RWPE1 (cell line): ENCODE data around the gene ADAMTS13.
"Not testable (repeated sequence)": the region's sequence is repeated elsewhere in the genome, so short reads cannot be mapped to it uniquely, and the experiment has no call there.

Experiments used
- CTCF ChIA-PET: fragments of 350-600 bp; sonication (Branson Sonifier 250); formaldehyde crosslinking; extraction: SDS; loops from one replicate; lab custom pipeline; 2021; lab: Yijun Ruan, JAX
- POLR2A ChIA-PET: fragments of 400-600 bp; formaldehyde crosslinking; extraction: SDS; loops from one replicate; lab custom pipeline; 2020; ENCODE audit warnings: antibody characterized with exemption; ENCODE audit not compliant: low non-redundant PET; lab: Yijun Ruan, JAX
- DNase-seq: peaks from one replicate; pipeline ENCODE4 v3.0.0; 2012; ENCODE audit warnings: low spot score
- H3K27ac ChIP-seq: fragments of 450-650 bp; 2 replicates; pipeline ENCODE4 v1.5.1; 2017
- CTCF ChIP-seq: fragments of 450-650 bp; conservative IDR thresholded peaks from 2 replicates; pipeline ENCODE4 v1.5.1; 2017; ENCODE audit warnings: low read depth, mild to moderate bottlenecking

Gene ADAMTS13

DNA sequence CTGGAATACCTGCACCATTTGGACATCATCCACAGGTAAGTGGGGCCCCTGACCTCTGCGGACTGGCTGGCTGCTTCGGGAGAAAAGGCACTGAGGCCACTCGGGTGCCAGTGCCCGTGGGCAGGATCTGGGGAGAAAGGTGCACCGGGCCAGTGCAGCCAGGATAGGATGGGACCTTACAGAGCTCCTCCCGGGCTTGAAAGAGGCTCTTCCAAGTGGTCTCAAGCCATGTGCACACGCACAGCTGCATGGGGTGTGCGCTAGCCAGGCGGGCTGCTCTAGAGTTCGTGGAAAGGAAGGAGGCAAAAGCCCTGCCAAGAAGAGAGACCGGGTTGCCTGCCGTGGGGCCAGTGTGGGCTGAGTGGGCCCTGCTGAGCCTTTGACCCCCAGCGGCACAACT lies 32.6 kb upstream of the ADAMTS13 start:
- no peak for DNase-seq
- ChIA-PET CTCF (interaction anchor here (0.6 kb wide), 2 partner anchors 19 to 30 kb away, joined by 3 to 4 read pairs; no protein-coding TSS in a partner anchor), POLR2A (interaction anchor here (0.6 kb wide), 2 partner anchors 10 to 29 kb away, joined by 3 to 4 read pairs; no protein-coding TSS in a partner anchor)
- TF ChIP-seq CTCF, result no peak
- no peak overlapping the region for H3K27ac ChIP-seq

GRCh38 chr9:133390713-133391112 lies 31.5 kb upstream of the ADAMTS13 start:
- no peak overlapping the region for H3K27ac ChIP-seq
- no peak for DNase-seq
- ChIA-PET CTCF (interaction anchor here (0.6 kb wide), 1 partner anchor 512 kb away, joined by 5 read pairs; no protein-coding TSS in a partner anchor), POLR2A (no interaction called here)
- no peak for TF ChIP-seq CTCF

DNA sequence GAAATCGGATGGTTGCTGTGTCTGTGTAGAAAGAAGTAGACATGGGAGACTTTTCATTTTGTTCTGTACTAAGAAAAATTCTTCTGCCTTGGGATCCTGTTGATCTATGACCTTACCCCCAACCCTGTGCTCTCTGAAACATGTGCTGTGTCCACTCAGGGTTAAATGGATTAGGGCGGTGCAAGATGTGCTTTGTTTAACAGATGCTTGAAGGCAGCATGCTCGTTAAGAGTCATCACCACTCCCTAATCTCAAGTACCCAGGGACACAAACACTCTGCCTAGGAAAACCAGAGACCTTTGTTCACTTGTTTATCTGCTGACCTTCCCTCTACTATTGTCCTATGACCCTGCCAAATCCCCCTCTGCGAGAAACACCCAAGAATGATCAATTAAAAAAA lies 30.7 kb upstream of the ADAMTS13 start:
- POLR2A ChIA-PET, DNase-seq, H3K27ac ChIP-seq, CTCF ChIA-PET: not testable (repeated sequence)

- CTCF ChIA-PET, H3K27ac ChIP-seq, POLR2A ChIA-PET, DNase-seq: not testable (repeated sequence)
Observed at GRCh38 chr9:133392308-133392707, 29.9 kb upstream of the ADAMTS13 start.

DNA sequence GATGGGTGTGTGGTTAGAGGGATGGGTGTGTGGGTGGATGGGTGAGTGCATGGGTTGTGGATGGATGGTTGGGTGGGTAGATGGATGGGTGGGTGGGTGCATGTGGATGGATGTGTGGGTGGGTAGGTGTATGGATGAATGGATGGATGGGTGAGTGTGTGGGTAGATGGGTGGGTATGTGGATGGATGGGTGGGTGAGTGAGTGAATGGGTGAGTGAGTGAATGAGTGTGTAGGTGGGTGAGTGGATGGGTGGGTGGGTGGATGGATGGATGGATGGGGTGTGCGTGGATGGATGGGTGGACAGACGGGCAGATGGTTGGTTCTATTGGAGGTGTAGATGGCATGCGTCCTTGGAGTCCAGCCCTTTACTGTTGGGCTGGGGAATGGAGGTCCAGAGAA lies 28.8 kb upstream of the ADAMTS13 start:
- TF ChIP-seq CTCF, result no peak
- DNase-seq, result no peak
- POLR2A ChIA-PET, result no interaction called here
- no peak overlapping the region for H3K27ac ChIP-seq
- CTCF ChIA-PET, result interaction anchor here (0.8 kb wide), 1 partner anchor 13 kb away, joined by 3 read pairs; no protein-coding TSS in a partner anchor

- DNase-seq, result no peak
- POLR2A ChIA-PET, result interaction anchor here (0.6 kb wide), 1 partner anchor 382 kb away, joined by 5 read pairs; no protein-coding TSS in a partner anchor
- no peak overlapping the region for H3K27ac ChIP-seq
- TF ChIP-seq CTCF, result no peak
- CTCF ChIA-PET, result interaction anchor here (0.5 to 2.1 kb wide), 4 partner anchors 17 to 209 kb away, joined by 3 to 6 read pairs (median 3); no protein-coding TSS in a partner anchor
Observed at GRCh38 chr9:133394687-133395271, 27.4 kb upstream of the ADAMTS13 start.

GRCh38 chr9:133396952-133397351 lies 25.2 kb upstream of the ADAMTS13 start:
- H3K27ac ChIP-seq, result no peak overlapping the region
- POLR2A ChIA-PET, result no interaction called here
- CTCF ChIA-PET, result interaction anchor here (0.7 kb wide), 1 partner anchor 942 kb away, joined by 3 read pairs; no protein-coding TSS in a partner anchor
- DNase-seq, result no peak
- no peak for TF ChIP-seq CTCF
